Astrocyte of the spinal cord (primary cell): ENCODE measurements around the gene HMGCLL1.

ENCODE experiments used
- DNase-seq: peaks from one replicate; pipeline ENCODE4 v3.0.0; 2011; ENCODE audit warnings: low read depth, low spot score
- H3K4me3 ChIP-seq: 2 replicates; pipeline ENCODE4 v1.5.1; 2011; ENCODE audit warnings: low read depth, mild to moderate bottlenecking, low read length, moderate library complexity
- CTCF ChIP-seq: IDR thresholded peaks from 2 replicates; pipeline ENCODE4 v1.5.1; 2012; ENCODE audit warnings: low read depth, mild to moderate bottlenecking, low read length, inconsistent platforms
- in situ Hi-C: cut with HindIII; loops from 2 replicates; pipeline ENCODE4 v1.10.0; 2017; ENCODE audit warnings: low sequenced_read_pairs

The HMGCLL1 gene

GRCh38 chr6:55473722-55474121 is 105.3 kb downstream of the HMGCLL1 start:
- in situ Hi-C loops = no loop called here
- no peak overlapping the region for H3K4me3 ChIP-seq
- DNase-seq = no peak
- TF ChIP-seq CTCF = no peak

- H3K4me3 ChIP-seq = no peak overlapping the region
- no peak for TF ChIP-seq CTCF
- in situ Hi-C loops = no loop called here
- peak; percentile 21 for DNase-seq
These were observed 109.0 kb downstream of the HMGCLL1 start for GRCh38 chr6:55469951-55470366.

- in situ Hi-C loops = no loop called here
- TF ChIP-seq CTCF = no peak
- no peak overlapping the region for H3K4me3 ChIP-seq
- peak; percentile 19 for DNase-seq
These were observed 123.0 kb downstream of the HMGCLL1 start for GRCh38 chr6:55456016-55456415.

GRCh38 chr6:55450005-55450404 is 129.0 kb downstream of the HMGCLL1 start:
- in situ Hi-C loops = no loop called here
- DNase-seq = no peak
- no peak overlapping the region for H3K4me3 ChIP-seq
- TF ChIP-seq CTCF = no peak

- peak; percentile 26 for TF ChIP-seq CTCF
- in situ Hi-C loops = no loop called here
- no peak for DNase-seq
These were observed 129.8 kb downstream of the HMGCLL1 start for GRCh38 chr6:55449225-55449624.

GRCh38 chr6:55448451-55448850 is 130.5 kb downstream of the HMGCLL1 start:
- H3K4me3 ChIP-seq = no peak overlapping the region
- in situ Hi-C loops = no loop called here
- no peak for DNase-seq
- no peak for TF ChIP-seq CTCF

More at GRCh38 chr6:55449225-55449624, 129.8 kb downstream of the HMGCLL1 start:
- no peak overlapping the region for H3K4me3 ChIP-seq

- no peak for DNase-seq
- no peak overlapping the region for H3K4me3 ChIP-seq
- no peak for TF ChIP-seq CTCF
- in situ Hi-C loops = no loop called here
These were observed 131.1 kb downstream of the HMGCLL1 start for GRCh38 chr6:55447891-55448290.
